ENCODE measurements around the gene SLC6A19. TPM values are rescaled to one million over a fixed set of nuclear protein-coding genes. Genes with fewer than 3 reads are reported as not detected.

Gene SLC6A19
- total and polyA plus RNA-seq, 9 of the 15 experiments (the other 6 are each of a cell fraction or from before 2014, with no cell fraction given): 0.03 to 1.6 (median 0.59) TPM

GRCh38 chr5:1249366-1250280, 48.2 kb downstream of the SLC6A19 start (continued):
- TF ChIP-seq SAFB (IDR thresholded peaks at IDR 0.05; ENCODE audit: borderline replicate concordance, low read depth, low read length): no peak
- no peak for TF ChIP-seq FOSL1 (tag; conservative IDR thresholded peaks at IDR 0.05)
- TF ChIP-seq SMAD2 (IDR thresholded peaks at IDR 0.05; ENCODE audit: low read depth, low read length): no peak
- TF ChIP-seq POLR3A (IDR thresholded peaks at IDR 0.05; ENCODE audit: borderline replicate concordance, extremely low read depth, insufficient read depth, insufficient read length): no peak
- TF ChIP-seq CBX5 (IDR thresholded peaks at IDR 0.05; ENCODE audit: borderline replicate concordance, low read depth): no peak
- TF ChIP-seq NONO (IDR thresholded peaks at IDR 0.05; ENCODE audit: low read depth in 2 of 2, low read length in 1 of 2): no peak
- TF ChIP-seq STAT5A (IDR thresholded peaks at IDR 0.05; ENCODE audit: borderline replicate concordance, low read length): no peak

- peak overlapping the region in 1 of 2 experiments; percentile 13; a peak in 1 of 4 replicates for H3K9ac ChIP-seq (ENCODE audit: insufficient read depth in 1 of 2, low read depth in 2 of 2, low read length in 2 of 2)
- FAIRE-seq (no peak), DNase-seq (ENCODE audit: extremely low read depth in 1 of 4, low spot score in 3 of 4) (peak in 2 of 4 experiments; percentile 34 to 49), ATAC-seq (peak; percentile 21)
- no peak overlapping the region for H3K4me3 ChIP-seq
- no peaks in the 10 kb centered on the region for H3K9me3 ChIP-seq (replicated peaks; ENCODE audit: control insufficient read depth, insufficient read depth, low read depth, low read length)
- ChIA-PET CTCF (ENCODE audit: low intra/inter-chr PET ratio) (no interaction called here), POLR2A (interaction anchor here (0.6 kb wide), 1 partner anchor 147 kb away, joined by 3 read pairs; no protein-coding TSS in a partner anchor)
- H3K79me2 ChIP-seq (ENCODE audit: control insufficient read depth, insufficient read depth, low read length): no peaks in the 10 kb centered on the region
- no peak overlapping the region for H3K27ac ChIP-seq (ENCODE audit: extremely low read depth, low read depth, low read length)
- 3% methylated on average over 27 of the region's 27 CpGs for WGBS (ENCODE audit: insufficient coverage, low coverage, missing lambda C conversion rate)
- in situ Hi-C loops (cut with MboI): no loop called here
- no peaks in the 10 kb centered on the region for H3K36me3 ChIP-seq (ENCODE audit: control insufficient read depth, insufficient read depth, low read length)
- H4K20me1 ChIP-seq (replicated peaks; ENCODE audit: control insufficient read depth, insufficient read depth, low read length): peaks cover 41% of the 10 kb centered on the region
- intact Hi-C loops (cut with micrococcal nuclease): no loop called here
- no peak overlapping the region for H3K4me2 ChIP-seq (ENCODE audit: insufficient read depth, low read length)
- no peak overlapping the region for H2AFZ ChIP-seq (ENCODE audit: low read depth, low read length)
- peaks cover 3 to 67% of the 10 kb centered on the region in 2 experiments for H3K27me3 ChIP-seq (ENCODE audit: control insufficient read depth in 2 of 2, insufficient read depth in 2 of 2, low read length in 2 of 2)
- H3K9me1 ChIP-seq (ENCODE audit: control insufficient read depth, insufficient read depth, low read length): peaks cover 5% of the 10 kb centered on the region
- no TSS peak for BruUV-seq (replicated peaks)
- peaks cover 0 to 31% of the 10 kb centered on the region in 2 experiments; a peak in 1 of 5 replicates for H3K4me1 ChIP-seq (replicated peaks in 1 of 2; ENCODE audit: control insufficient read depth in 2 of 2, insufficient read depth in 2 of 2, low read length in 2 of 2)
- TF ChIP-seq DEAF1 (CRISPR knock-in tag; IDR thresholded peaks at IDR 0.05): no peak
- TF ChIP-seq HEY1 (CRISPR knock-in tag; IDR thresholded peaks at IDR 0.05; ENCODE audit: borderline replicate concordance): no peak
- no peak for TF ChIP-seq E2F5 (CRISPR knock-in tag; IDR thresholded peaks at IDR 0.05)
- TF ChIP-seq TEAD2 (tag; IDR thresholded peaks at IDR 0.05): no peak
Observed at GRCh38 chr5:1251678-1252580, 50.5 kb downstream of the SLC6A19 start.

Data from K562 (cell line).